Stimulated activated CD4-positive, alpha-beta T cell treated with anti-CD3 and anti-CD28 coated beads, Interleukin-1b, Interleukin-23, amount 100 ng/mL, for 4 hours (primary cell): ENCODE results near the gene ADRM1.

Experiments
- DNase-seq, 2 donors: peaks; one replicate each; pipeline ENCODE4 v3.0.0-alpha.2; 2020; ENCODE audit warnings: low read depth in 2 of 2

Gene ADRM1

DNA sequence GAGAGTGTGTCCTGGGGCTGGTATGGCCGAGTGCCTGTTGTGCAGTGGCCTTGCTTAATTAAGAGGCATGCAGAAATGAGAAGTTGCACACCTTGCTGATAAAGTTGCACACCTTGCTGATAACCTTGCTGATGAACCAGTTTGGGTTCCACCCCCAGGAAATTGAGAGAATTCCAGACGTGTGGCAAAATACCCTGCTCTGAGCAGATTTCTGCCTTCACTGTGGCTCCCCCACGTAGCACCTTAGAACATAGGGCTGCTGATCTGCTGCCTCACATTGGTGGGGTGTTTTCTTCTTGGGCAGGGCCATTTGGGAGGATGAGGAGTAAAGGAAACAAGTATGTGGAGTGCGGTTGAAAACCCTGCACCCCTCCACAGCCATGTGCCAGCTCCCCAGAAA, 22.5 kb upstream of the ADRM1 start:
- no peak for DNase-seq

DNA sequence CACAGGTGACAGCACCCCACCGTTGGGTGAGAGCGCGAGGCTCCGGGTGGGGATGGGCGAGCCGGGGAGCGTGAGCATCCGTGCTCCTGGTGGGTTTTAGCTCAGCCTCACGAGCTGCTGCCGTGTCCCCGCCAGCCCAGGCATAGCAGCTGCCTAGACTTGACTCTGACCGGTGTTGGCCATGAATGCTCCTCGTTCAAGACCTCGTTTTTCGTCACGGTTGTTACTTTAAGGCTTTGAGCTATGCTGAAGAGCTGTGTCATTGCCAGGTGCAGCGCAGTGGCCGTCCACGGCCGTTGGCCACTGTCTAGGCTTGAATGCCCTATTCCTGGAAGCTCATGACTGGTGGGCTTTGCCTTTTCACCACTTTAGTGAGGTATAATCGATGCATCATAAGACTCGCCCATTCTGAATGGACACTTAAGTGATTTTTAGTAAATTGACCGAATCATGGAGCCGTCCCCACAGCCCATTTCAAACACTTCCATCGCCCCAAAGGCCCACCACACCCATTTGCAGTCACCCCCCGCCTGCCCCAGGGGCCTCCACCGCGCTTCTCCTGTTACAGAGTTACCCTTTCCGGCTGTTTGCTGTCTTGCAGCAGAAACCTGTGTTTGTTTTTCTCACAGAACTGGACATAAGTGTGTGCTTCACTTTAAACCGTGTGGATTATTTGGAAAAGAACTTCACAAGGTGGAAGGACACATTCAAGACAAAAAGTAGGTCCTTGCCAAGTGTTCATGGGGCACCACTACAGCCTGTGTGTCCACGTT, 21.4 kb upstream of the ADRM1 start:
- no peak for DNase-seq

DNA sequence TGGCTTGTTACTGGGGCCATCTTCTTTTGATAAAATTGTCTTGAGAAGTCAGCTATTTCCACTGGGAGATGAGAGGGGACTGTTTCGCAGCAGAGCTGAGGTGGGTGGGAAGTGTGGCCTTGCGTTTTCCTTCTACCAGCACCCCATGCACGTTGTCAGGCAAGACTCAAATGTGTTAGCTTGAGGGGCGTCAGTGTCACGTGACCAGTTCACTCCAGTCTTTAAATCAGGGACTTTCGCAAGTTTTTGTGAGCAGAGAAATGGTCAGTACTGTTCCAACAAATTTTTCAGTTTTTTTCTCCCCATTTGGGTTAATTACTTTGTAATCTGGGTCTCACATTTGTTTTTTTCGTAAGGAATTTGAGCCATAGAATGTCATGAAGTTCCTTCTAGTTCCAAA, 20.7 kb upstream of the ADRM1 start:
- no peak for DNase-seq

DNA sequence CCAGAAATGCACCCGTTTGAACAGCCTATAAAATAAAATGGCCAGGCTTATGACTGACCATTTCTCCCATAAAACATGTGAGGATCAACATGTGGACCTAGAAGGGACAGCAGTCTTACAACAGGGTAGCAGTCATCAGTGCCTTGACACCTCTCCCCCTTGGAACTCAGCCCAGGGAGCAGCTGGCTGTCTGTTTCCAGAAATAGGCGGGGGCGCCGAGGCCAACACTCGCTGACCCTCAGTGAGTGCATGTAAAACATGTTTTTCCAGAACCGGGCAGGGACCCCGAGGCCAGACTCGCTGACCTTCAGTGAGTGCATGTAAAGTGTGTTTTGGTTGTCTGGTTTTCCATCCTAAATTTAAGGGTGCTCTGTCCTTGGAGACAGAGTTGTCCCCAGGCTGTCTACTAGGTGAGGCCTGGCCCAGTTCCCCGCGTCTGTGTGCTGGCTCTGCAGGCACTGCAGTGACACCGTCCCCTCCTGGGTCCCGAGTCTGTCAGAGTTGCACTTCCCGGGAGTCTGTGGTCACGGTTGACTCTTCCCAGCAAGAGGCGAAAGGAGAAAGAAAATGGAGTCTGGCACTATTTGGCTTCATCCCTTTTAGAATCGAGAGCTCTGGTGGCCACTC, 19.8 kb upstream of the ADRM1 start:
- DNase-seq = no peak

DNA sequence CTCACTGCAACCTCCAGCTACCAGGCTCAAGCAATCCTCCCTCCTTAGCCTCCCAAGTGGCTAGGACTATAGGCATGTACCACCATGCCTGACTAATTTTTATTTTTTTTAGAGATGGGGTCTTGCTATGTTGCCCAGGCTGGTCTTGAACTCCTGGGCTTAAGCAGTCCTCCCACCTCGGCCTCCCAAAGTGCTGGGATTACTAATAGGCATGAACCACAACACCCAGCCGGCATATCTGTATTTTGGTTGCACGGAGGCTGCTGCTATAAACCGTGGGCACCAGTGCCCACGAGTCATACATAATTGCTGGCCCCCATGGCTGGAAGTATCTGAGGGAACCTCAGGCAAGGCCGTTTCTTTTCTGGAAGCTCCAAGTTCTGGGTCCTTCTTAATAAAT, 18.3 kb upstream of the ADRM1 start:
- DNase-seq = no peak

DNA sequence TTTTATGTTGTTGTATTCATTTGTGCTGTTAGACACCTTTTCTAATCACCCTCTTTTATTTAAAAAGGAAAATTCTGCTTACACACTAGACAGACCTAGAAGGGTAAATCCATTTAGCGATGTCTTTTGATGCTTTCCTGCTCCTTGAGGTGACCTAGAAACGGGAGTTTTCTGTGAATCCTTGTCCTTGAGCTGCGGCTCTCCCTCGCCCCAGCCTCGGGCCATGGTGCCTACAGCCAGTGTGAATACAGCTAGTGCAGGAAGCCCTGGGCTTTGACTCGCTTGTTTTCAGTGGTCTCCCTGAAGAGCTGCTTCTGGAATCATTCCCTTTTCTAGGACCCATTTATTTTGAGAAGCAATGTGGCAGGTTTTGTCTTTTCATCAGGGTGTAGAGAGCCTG, 17.6 kb upstream of the ADRM1 start:
- DNase-seq = no peak

DNA sequence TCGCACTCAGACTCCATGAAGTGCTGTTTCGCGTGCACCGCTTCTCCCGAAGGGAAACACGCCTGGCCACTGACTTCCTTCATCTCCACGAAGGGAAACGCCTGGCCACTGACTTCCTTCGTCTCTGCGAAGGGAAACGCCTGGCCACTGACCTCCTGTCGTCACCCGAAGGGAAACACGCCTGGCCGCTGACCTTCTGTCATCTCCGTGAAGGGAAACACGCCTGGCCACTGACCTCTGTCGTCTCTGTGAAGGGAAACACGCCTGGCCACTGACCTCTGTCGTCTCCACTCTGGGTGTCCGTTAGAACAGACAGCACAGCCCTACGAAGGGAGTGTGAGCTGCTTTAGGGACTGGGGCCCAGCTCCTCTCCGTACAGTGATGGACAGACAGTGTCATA, 17.1 kb upstream of the ADRM1 start:
- no peak for DNase-seq

DNA sequence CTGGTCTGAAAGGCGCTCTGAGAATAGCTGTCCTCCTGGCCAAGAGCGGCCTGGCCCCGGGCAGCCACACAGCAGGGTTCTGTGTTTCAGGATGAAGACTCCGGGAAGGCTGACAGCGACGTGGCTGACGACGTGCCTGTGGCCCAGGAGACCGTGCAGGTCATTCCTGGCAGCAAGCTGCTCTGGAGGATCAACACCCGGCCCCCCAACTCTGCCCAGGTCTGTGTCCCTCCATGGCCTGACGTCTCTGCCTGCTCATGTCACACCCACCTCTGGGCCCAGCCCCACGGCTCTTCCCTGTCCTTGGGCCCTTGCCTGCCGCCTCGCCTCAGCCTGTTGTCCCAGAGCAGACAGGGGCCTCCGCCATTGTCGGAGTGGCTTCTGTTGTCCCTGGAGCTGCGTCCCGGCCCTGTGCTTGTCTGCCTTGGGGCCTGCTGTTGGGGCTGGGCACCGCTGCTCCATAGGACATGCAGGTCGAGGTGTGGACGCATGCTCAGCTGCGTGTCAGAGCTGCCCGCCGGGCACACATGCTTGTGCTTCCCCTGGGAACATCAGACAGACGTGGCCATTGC, 16.2 kb upstream of the ADRM1 start:
- DNase-seq = no peak

DNA sequence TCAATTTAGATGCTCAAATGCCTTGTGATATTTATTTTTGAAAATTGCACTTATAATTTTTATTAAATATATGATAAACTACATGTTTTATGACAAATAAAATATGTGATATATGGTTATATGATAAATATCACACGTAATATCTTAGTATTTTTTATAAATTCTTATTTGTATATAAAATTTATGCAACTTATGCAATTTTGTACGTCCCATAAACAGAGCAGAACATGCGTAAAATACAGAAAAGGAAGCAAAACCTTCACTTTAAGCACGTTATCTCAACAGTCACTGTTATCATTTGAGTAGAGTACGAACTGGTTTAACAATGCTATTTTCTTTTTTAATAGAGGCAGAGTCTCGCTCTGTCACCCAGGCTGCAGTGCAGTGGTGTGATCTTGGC, 15.7 kb upstream of the ADRM1 start:
- DNase-seq = no peak

DNA sequence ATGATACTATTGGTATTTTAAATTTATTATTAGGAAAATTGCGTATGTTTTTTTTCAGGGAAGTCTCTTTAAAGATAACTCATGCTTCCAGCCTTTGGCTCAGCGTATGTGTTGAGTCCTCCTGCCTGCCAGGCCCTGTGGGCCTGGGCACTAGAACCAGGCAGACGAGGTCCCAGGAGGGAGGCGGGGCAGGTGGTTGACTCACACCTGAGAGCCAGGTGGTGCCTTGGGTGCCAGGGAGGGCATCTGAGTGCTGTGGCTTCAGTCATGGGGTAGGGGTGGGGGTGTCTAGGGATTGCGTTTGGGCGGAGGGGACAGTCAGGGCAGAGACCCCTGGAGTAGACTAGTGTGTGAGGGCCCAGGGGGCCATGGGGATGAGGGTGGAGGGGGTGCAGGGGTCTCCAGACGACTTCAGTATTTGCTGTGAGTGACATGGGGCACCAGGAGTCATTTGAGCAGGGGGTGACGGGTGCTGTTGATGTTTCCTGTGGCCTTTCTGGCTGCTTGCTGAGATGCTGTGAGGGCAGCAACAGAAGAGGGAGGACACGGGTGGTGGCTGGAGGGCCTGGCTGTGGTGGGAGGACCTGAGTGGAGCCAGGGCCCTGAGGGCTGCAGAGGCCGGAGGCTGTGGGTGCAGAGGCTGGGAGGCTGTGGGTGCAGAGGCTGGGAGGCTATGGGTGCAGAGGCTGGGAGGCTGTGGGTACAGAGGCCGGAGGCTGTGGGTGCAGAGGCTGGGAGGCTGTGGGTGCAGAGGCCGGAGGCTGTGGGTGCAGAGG, 14.8 kb upstream of the ADRM1 start:
- no peak for DNase-seq

DNA sequence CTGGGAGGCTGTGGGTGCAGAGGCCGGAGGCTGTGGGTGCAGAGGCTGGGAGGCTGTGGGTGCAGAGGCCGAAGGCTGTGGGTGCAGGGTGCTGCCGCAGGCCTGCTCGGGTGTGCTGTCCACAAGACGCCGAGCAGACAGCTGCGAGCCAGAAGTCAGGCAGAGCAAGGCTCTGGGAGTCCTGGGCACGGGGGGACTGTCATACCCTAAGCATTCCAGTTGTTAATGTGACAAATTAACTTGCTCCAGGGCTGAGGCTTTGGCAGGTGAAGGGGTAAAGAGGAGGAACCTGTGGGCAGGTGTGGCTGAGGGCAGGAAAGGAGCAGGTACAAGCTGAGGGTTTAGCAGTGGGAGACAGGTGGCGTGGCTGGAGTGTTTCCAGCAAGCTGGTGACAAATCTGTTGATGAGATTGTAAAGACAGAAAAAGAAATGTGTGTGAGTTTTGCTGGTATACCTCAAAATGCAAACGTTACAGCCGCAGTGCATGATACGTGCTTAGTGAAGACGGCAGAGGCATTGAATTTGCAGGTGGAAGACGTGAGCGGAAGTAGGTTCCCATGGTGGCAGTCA, 14.2 kb upstream of the ADRM1 start:
- no peak for DNase-seq

DNA sequence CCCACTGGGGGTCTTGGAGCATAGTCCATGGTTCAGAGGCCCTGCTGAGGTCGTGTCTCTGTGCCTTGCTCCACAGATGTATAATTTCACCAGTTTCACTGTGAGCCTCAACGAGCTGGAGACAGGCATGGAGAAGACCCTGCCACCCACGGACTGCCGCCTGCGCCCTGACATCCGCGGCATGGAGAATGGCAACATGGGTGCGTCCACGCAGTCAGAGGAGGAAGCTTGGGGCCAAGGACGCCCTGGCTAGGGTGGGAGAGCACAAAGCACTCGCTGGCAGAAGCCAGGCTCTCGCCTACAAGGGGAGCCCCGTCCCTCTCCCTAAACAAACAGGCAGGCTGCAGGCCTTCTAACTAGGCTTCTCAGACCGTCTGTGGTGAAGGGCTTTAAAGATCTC, 13.7 kb upstream of the ADRM1 start:
- DNase-seq = no peak

DNA sequence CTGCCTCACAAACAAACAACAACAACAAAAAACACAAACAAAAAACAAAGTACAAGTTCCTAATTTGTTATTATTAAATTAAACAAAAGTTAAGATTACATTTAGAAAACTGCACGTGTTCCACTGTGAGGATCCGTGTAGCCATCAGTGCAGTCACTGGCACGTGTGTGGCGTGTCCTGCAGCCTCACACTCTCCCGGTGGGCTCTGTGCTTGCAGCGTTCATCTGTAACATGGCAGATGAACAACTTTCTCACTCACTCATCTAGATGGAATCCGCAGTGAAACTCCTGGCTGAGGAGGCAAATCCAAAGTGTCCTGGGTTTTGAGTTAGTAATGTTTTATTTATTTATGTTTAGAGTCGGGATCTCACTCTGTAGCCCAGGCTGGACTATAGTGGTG, 12.9 kb upstream of the ADRM1 start:
- DNase-seq = no peak

DNA sequence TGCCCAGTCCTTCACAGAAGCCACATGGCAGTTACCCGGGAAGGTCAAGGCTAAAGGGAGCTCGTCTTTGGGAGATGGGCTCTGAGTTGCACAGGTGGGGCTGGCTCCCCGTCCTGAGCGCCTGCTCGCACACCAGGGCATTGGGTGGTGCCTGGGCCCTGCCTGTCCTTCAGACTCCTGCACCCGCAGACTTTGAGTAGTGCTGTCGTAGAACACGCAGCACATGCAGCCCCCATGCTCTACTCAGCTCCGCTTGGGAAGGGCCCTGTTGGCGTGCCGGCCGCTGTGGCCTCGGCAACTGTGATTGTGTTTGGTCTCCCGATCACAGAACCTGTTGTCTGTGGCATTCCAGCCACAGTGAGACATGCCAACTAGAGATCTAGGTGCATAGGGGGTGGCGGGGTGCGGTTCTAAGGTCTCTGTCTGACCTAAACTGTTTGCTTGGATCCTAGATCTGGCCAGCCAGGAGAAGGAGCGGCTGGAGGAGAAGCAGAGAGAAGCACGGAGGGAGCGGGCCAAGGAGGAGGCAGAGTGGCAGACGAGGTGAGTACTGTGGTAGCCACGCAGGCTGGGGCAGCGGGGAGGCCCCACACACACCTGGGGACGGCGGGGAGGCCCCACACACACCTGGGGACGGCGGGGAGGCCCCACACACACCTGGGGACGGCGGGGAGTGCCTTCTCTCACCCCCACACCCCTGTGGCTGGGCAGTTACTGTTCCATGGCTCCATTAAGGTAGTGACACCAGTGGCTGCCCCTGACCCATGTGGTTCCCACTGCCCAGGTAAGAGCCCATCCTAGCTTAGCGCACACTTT, 11.3 kb upstream of the ADRM1 start:
- DNase-seq = no peak

DNA sequence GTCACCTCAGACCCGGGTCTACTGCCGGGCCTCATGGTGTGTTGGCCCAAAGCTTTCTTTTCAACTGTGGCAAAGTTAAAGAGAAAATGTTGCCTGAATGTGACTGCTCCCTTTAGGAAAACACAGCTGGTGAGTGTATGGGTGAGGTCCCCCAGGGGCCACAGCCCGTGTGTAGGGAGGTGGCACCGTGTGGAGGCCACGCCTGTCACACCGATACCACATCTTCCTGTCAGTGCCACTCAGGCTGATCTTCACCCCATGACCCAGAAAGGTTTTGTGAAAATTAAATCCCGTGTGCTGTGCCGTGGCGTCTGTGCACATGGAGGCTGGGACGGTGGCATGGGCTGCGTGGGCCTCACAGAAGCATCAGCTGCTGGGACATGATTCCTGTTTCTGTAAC, 10.7 kb upstream of the ADRM1 start:
- DNase-seq = no peak

DNA sequence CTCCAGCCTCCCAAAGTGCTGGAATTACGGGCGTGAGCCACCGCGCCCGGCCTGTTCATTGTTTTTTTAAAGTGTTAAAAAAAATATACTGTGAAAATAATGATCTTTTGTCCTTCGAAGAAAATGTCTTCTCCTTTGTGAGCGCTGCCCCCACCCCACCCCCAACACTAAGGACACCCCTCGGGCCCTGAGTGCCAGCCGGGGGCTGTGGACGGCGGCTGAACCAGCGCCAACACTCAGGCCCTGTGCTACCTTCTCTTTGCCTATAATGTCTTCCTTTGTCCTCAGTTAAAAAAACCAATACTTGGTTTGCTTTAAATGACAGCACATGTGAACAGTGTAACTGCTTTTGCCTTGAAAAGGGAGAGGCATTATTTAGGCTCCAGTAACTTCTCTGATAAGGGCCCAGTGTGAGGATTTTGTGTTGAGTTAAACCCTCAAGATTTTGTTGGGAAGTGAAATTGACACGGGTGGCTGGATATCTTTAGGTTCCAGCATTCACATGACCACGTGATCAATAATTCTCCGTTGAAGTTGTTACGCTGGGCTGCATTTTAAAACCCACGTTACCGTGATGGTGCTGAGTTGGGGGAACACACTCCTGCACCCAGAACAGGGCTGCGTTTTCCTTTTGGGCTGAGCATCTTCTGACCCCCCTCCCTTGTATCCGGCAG, 9.5 kb upstream of the ADRM1 start:
- DNase-seq = no peak

DNA sequence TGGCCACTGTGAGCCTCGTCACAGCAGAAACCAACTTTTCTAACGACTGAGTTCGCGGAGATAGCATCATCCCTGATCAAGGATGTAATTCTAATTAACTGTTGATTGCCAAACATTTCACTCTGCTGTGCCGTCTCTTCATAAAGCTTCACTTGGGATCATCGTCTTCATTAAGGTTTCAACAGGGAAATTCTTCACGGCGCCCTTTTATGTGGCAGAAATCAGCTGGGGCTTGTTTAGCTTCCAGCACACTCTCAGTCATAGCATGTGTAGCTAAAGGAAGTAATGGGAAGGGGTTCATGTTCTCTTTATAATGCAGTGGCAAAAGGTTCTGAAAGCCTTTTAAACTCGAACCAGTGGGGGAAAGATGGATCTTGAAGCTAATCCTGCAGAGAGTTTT, 8.9 kb upstream of the ADRM1 start:
- no peak for DNase-seq

DNA sequence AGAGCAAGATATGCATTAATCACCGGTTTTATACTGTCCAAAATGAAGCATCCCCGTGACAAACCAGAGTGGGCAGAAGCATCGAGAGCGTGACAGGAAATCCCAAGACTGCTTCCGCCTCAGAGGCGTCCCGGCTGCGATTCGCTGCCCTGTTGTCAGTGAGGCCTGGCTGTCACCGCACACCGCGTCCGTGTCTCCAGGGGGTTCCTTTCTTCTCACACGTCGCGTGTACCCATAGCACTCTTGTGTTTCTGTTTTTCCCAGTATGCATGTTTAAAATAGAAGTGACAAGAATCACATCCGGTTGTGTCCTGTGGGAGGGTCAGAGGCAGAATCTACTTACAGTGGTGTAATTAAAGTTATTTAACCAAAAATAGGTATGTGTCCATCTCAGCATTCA, 8.3 kb upstream of the ADRM1 start:
- DNase-seq = no peak

DNA sequence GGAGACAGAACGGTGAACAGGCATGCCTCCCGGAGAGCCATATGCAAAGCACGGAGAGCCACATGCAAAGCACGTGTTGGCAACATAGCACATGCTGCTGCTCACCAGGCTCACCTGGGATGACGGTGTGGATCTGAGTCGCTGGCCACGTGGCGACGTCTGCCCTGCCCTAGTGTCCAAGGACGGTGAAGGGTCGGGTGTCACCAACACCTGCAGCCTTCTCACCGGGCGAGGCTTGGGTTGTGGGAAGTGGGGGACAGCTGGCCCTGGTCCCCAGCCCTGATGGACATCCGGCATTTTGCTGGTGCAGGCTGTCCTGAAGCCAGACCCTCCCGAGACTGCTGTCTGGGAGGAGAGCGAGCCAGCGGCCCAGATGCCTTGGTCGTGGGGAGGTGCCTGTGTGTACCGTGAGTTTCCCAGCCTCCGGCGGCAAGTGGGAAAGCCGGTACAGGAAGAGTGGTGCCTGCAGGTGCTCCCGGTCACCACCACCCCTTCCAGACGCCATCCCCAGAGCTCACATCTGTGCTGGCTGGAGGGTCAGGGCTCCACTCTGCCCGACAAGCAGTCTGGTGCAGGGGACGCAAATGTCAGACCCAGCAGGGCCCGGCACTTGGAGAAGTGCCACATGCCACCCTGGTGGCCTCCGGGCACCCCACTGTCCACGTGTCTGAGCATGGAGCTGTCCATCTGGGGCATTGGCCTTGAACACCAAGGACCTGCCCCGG, 5.9 kb upstream of the ADRM1 start:
- DNase-seq = no peak
